Activated CD4-positive, alpha-beta T cell treated with anti-CD3 and anti-CD28 coated beads, Interleukin-2, amount 50 U/mL, for 16 hours (primary cell): ENCODE data around the gene DDX3X.
A peak's percentile ranks its signal among the peaks of the same experiment; 100 is the strongest.
"Not testable (repeated sequence)": the region's sequence is repeated elsewhere in the genome, so short reads cannot be mapped to it uniquely, and the experiment has no call there.

Experiments
- DNase-seq: peaks from one replicate; pipeline ENCODE4 v3.0.0-alpha.2; 2020

Gene DDX3X

DNA sequence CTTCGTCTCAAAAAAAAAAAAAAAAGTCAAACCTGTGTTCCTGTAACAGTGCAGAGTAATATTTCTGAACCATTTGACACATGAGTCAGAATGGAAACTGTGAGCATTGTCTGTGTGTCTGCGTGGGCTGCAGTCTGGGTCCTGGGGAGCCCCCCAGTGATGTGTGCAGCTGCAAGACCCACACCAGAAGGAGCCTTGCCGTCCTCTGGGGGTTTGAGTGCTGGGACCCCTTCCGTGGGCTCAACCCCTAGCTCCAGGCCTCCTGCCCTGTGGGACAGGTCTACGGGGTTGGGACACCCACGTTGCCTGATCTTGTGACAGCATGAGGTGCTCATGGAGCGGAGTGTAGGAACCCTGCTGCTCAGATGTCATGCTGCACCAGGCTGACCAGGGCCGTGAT is 43.7 kb downstream of the DDX3X start:
- DNase-seq, result peak; percentile 20

DNA sequence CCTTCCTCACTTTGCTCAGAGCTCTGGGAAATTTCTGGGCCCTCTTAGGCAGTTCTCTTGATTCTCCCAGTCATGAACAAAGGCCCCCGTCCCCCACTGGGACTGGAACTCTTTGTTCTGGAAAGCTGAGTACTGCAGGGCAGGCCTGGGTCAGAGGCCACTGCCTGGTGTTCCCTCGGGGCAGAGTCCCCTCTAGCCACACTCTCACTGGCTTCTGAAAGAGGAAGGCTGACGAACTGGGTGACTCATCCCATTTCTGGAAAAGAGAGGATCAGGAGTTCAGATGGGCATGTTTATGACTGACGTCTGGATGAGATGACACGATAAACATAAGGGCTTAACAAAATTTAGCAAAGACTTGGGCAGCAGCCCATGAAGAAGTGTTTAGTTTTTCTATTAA is 47.7 kb downstream of the DDX3X start:
- DNase-seq, result no peak

- DNase-seq, result peak; percentile 47
These were observed 49.0 kb downstream of the DDX3X start for GRCh38 chrX:41382714-41383645.

DNA sequence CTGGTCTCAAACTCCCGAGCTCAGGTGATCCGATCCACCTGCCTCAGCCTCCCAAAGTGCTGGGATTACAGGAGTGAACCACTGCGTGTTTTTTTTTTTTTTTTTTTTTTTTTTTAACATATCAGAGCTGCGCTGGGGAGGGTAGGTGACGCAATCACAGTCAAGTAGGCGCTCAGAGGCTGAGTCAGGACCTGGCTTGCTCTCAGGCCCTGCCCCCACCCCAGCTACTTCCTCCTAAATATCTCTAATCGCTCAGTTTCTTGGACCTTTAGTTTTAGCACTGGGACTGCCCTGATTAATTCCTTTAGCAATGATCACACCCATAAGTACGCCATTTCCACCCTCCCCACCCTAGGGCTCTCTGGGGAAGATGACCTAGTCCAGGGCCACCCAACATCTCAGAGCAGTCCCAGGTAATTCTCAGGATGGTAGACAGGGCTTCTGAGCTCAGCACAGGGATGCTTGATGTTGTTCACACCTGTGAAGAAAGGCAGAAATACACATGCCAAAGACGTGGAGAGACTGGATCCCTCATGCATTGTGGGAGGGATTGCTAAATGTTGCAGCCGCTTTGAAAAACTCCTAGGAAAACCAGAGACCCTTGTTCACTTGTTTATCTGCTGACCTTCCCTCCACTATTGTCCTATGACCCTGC is 50.2 kb downstream of the DDX3X start:
- DNase-seq, result peak; percentile 70

DNA sequence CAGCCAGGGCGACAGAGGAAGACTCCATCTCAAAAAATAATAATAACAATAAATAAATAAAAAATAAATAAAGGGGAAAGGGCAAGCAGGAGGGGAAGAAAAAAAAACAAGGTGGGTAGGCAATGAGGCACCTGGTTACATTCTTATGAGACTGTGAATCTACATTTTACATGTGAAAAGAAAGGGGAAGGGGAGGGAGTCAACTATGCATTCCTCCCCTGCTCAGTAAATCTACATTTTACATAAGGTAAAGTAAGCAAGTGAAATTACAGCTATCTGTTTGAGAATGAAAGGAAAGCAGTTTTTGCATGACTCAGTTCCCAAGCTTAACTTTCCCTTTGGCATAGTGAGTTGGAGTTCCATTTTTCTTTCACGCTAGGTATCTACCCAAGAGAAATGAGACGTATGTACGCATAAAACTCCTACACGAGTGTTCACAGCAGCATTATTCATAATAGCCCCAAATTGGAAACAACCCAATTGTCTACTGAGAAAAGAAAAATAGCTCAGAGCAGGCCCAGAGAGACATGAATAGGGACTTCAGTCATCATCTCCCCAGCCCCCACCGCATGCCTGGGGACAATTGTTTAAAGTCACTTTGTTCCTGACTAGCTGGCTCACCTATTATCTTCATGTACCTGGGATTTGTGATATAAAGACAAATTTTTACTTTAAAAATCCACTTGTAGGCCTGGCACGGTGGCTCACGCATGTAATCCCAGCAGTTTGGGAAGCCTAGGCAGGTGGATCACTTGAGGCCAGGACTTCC is 52.4 kb downstream of the DDX3X start:
- no peak for DNase-seq

DNA sequence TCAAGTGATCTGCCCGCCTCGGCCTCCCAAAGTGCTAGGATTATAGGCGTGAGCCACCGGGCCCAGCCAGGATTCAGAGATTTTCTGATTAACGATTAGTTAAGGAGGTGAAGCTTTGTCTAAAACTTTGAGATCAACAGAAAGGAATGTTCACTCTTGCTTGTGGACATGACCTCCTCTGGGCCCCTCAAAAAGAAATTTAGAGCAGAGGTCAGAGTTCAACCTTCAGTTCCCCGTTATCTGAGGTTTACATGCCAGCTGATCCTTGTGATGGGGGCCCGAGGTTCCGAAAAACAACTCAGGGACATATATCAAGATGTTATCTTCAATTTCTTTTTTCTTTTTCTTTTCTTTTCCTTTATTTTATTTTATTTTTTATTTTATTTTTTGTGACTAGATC is 54.6 kb downstream of the DDX3X start:
- no peak for DNase-seq

DNA sequence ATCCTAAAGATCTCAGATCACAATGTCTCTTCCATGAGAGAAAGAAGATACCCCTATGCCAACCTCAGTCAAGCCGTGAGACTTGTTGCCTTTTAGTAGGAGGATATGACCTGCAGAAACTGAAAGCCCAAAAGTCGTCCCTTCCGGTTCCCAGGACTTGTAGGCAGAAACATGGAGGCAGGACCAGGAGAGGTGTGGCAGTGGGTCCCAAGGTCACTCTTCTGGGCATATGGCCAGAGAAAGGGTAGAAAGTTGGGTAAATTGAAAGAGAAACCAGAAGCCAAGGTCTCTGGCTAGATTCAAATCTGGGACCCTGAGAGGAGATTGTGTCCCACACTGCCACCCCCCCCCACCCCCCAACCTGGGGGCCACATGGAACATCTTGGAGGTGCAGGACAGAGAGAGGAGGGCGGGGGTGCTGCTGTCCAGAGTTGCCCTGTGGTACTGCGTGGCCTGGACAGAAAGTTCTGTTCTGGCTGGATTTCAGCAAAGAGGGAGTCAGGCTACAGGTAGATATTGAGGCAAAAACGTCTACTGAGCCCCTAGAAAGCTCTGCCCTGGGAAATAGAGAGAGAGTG is 55.4 kb downstream of the DDX3X start:
- no peak for DNase-seq

DNA sequence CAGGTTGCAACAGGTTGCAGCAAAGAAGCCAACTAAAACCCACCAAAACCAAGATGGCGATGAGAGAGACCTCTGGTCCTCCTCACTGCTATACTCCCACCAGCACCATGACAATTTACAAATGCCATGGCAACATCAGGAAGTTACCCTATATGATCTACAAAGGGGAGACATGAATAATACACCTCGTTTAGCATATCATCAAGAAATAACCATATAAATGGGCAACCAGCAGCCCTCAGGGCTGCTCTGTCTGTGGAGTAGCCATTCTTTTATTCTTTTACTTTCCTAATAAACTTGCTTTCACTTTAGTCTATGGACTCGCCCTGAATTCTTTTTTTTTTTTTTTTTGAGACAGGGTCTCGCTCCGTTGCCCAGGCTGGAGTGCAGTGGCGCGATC is 56.6 kb downstream of the DDX3X start:
- DNase-seq, result not testable (repeated sequence)

DNA sequence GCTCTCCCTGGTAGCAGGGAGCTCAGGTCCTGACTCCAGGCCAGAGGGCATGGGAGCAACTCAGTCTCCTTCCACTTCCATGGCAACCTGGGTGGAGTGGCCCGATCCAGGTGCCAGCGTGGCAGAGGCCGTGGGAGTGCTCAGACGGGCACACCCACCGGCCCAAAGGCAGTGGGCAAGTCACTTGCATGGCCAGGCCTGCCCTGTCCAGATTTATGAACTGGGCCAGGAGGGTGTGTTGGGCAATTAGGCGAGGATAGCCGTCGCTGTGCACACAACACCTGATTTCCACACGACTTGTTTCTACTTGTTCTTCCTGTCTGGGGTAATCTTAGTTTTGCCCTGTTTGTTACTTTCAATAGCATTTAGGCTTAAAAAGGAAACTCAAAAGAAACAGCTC is 57.6 kb downstream of the DDX3X start:
- DNase-seq, result no peak

DNA sequence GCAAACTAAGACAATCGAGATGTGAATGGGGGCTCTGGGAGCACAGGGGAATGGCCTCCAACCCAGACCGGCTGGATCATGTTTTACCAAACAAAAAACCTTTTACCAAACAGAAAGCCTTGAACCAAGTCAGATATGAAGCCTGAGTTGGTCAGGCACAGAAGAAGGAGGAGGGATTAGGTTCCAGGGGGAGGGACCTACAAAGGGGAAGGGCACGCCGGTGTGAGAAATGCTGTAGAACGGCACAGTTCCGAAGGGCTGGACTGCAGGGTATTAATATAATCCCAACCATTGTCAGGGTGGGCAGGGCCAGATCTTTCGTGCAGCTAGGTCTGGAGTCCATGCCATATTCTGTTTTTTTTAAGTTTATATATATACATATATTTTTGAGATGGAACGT is 60.3 kb downstream of the DDX3X start:
- no peak for DNase-seq

- no peak for DNase-seq
These were observed 63.3 kb downstream of the DDX3X start for GRCh38 chrX:41397219-41397618.

DNA sequence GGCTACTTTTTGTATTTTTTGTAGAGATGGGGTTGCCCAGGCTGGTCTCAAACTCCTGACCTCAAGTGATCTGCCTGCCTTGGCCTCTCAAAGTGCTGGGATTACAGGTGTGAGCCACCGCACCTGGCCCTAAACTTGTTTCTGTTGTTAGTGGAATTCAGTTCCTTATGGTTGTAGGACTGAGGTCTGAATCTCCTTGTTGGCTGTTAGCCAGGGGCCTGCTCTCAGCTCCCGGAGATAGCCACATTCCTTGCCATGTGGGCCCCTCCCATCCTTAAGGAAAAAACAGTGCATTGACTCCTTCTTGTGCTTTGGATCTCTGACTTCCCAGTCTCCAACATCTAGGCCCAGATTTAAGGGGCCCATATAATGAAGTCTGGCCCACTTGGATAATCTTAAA is 63.8 kb downstream of the DDX3X start:
- no peak for DNase-seq

GRCh38 chrX:41402556-41402955 is 68.6 kb downstream of the DDX3X start:
- not testable (repeated sequence) for DNase-seq

DNA sequence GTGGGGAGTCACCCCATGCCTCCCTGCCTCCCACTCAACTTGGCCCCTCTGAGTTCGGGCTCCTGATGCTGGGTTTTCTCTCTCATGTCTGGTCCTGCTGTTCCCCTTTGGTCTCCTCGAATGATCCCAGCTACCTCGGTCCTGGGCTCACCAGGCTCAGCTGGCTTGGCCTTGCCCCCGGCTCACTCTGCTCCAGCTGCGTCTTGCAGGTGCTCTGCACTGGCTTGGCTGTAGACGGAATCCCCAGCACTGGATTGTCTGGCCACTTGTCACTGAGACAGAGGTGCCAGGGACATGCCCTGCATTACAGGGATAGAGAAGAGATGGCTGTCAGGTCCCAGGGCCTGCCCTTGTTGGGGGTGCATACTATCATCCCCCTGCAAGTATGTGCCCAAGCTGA is 71.6 kb downstream of the DDX3X start:
- DNase-seq, result no peak

DNA sequence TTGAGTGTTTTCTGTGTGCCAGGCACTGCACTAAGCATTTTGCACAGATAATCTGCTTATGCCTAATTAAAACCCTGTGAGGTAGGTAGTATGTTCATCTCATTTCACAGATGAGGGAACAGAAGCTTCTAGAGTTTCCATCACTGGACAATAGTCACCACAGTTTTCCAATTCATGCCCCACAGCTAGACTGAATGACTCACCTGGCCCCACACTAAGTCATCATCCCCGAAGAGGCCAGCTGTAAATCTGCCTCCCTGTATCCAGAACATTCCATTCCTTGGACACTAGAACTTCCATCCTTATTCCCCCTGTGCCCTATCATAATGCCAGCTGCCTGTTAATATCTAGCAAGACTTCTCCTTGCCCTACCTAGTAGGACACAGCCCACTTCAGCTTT is 72.2 kb downstream of the DDX3X start:
- DNase-seq, result no peak

DNA sequence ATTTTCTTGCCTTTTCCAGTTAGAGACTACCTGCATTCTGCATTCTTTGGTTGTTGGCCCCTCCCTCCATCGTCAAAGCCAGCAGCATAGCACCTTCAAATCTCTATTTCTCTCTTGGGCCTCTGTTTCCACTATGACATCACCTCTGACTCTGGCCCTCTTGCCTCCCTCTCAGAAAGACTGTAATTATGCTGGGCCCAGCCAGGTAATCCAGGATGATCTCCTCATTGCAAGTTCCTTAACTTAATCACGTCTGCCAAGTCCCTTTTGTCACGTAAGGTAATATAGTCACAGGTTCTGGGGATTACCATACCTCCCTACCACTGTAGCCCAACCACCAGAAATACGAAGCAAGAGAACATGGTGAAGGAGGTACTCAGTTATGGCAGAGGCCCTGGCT is 73.9 kb downstream of the DDX3X start:
- no peak for DNase-seq

- no peak for DNase-seq
These were observed 74.6 kb downstream of the DDX3X start for GRCh38 chrX:41408576-41408975.

DNA sequence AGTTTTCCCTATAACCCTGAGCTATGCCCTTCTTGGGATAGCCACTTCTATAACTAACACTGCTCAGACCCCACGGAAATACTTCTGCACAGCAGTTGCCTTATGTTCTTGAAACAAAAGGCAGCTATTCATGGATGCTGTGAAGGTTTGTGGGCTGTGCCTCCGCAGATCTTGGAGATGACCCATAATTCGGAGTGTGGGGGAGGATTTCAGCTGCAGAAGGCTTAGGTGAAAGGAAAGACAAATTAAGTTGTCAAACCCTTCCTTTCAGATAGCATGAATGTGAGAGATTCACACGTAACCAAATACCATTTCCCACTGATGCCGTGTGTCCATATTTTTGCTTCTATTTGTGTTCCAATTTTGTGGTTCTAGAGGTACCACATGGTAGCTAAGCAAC is 75.0 kb downstream of the DDX3X start:
- no peak for DNase-seq

- DNase-seq, result not testable (repeated sequence)
These were observed 77.3 kb downstream of the DDX3X start for GRCh38 chrX:41411222-41411621.

DNA sequence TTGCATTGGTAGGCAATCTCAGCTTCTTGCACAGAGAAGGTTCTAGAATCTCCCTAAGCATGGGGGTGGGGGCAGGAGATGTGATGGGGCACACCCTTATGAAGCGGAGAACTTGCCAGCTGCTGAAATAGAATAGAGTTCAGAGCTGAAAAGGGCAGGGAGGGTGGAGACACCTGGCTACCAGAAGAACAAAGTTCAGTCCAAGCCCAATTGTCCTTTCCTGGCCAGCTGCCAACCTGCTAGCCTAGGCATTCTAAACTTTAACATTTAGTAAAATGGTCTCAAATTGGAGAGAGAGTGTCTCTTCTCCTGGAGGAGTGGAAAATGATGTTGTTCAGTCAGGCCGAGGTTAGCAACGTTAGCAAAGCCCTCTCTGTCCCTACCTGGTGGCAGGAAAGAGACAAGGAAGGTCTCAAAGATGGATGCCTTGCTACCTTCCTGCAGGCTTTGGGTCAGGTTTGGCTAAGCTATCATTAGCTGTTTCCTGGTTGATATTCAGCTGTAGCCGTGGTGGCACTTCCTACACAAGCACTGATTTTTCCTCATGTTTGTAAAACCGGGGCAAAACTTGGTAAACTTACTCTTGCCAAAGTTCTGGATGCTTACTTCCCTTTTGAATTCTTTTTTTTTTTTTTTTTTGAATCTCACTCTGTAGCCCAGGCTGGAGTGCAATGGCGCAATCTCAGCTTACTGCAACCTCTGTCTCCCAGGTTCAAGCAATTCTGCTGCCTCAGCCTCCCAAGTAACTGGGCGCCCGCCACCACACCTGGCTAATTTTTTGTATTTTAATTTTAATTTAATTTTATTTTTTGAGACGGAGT is 78.5 kb downstream of the DDX3X start:
- DNase-seq, result no peak
